ENCODE measurements around the gene MIER1. TPM values are rescaled to one million over a fixed set of nuclear protein-coding genes. Genes with fewer than 3 reads are reported as not detected.

MIER1 gene
- polyA plus RNA-seq, 3 donors: 14.0 to 28.0 (median 21.9) TPM

- no peak overlapping the region for H3K4me3 ChIP-seq (replicated peaks in 1 of 3; ENCODE audit: low read depth in 2 of 3, low read length in 3 of 3)
- H3K9me3 ChIP-seq (replicated peaks in 1 of 2; ENCODE audit: control insufficient read depth in 1 of 2, insufficient read depth in 1 of 2, low read length in 2 of 2): no peaks in the 10 kb centered on the region
- H3K9me3 Mint-ChIP-seq: no peaks in the 10 kb centered on the region
- peak overlapping the region in 2 of 7 donors; percentile 8 to 40 for H3K27ac Mint-ChIP-seq
- H4K20me1 ChIP-seq (ENCODE audit: insufficient read depth, low read length): peaks cover 98% of the 10 kb centered on the region
- TF ChIP-seq CTCF (IDR thresholded peaks at IDR 0.05): no peak
- H3K79me2 ChIP-seq (ENCODE audit: insufficient read depth, low read length): peaks cover 100% of the 10 kb centered on the region
- intact Hi-C loops (cut with micrococcal nuclease): no loop called here
- H3K4me1 ChIP-seq (ENCODE audit: control insufficient read depth in 1 of 2, insufficient read depth in 2 of 2, low read length in 2 of 2): peaks cover 12 to 33% of the 10 kb centered on the region in 2 donors
- H3K4me1 Mint-ChIP-seq: peaks cover 38% of the 10 kb centered on the region
- H3K4me2 ChIP-seq (replicated peaks; ENCODE audit: extremely low read depth, low read length, poor library complexity, severe bottlenecking): no peak overlapping the region
- peaks cover 18 to 40% of the 10 kb centered on the region in 2 donors for H3K36me3 ChIP-seq (replicated peaks in 1 of 2; ENCODE audit: control insufficient read depth in 1 of 2, insufficient read depth in 2 of 2, low read length in 2 of 2)
- peaks cover 0 to 2% (median 0%) of the 10 kb centered on the region in 3 donors for H3K27me3 Mint-ChIP-seq (ENCODE audit: low read depth in 3 of 3)
- no peaks in the 10 kb centered on the region for H3K27me3 ChIP-seq (ENCODE audit: control insufficient read depth in 2 of 2, insufficient read depth in 2 of 2, low read length in 2 of 2)
- H3K9ac ChIP-seq (ENCODE audit: insufficient read depth, low read length, poor library complexity, severe bottlenecking): no peak overlapping the region
- peaks cover 18 to 32% of the 10 kb centered on the region in 2 donors for H3K36me3 Mint-ChIP-seq
- no peak overlapping the region for H3K4me3 Mint-ChIP-seq
- no peak overlapping the region for H2AFZ ChIP-seq (ENCODE audit: insufficient read depth, low read depth, low read length, poor library complexity, severe bottlenecking)
- peak overlapping the region in 1 of 2 donors; percentile 63 for H3K27ac ChIP-seq (ENCODE audit: low read depth in 1 of 2, low read length in 2 of 2)
- no peak for DNase-seq
Measured at GRCh38 chr1:66938613-66939012, 13.8 kb downstream of the MIER1 start.

GRCh38 chr1:66940981-66941380, 16.2 kb downstream of the MIER1 start:
- Histone ChIP-seq H3K79me2 (ENCODE audit: insufficient read depth, low read length) (peaks cover 100% of the 10 kb centered on the region), H3K36me3 (replicated peaks in 1 of 2; ENCODE audit: control insufficient read depth in 1 of 2, insufficient read depth in 2 of 2, low read length in 2 of 2) (peaks cover 29 to 56% of the 10 kb centered on the region in 2 donors), H3K27ac (ENCODE audit: low read depth in 1 of 2, low read length in 2 of 2) (peak overlapping the region in 1 of 2 donors; percentile 62), H3K9ac (ENCODE audit: insufficient read depth, low read length, poor library complexity, severe bottlenecking) (no peak overlapping the region), H3K9me3 (replicated peaks in 1 of 2; ENCODE audit: control insufficient read depth in 1 of 2, insufficient read depth in 1 of 2, low read length in 2 of 2) (no peaks in the 10 kb centered on the region), H3K4me2 (replicated peaks; ENCODE audit: extremely low read depth, low read length, poor library complexity, severe bottlenecking) (no peak overlapping the region), H3K4me3 (replicated peaks in 1 of 3; ENCODE audit: low read depth in 2 of 3, low read length in 3 of 3) (no peak overlapping the region), H3K4me1 (ENCODE audit: control insufficient read depth in 1 of 2, insufficient read depth in 2 of 2, low read length in 2 of 2) (peaks cover 5 to 24% of the 10 kb centered on the region in 2 donors), H3K27me3 (ENCODE audit: control insufficient read depth in 2 of 2, insufficient read depth in 2 of 2, low read length in 2 of 2) (no peaks in the 10 kb centered on the region), H4K20me1 (ENCODE audit: insufficient read depth, low read length) (peaks cover 100% of the 10 kb centered on the region), H2AFZ (ENCODE audit: insufficient read depth, low read depth, low read length, poor library complexity, severe bottlenecking) (no peak overlapping the region)
- Mint-ChIP-seq H3K36me3 (peaks cover 21 to 40% of the 10 kb centered on the region in 2 donors), H3K4me3 (no peak overlapping the region), H3K27me3 (ENCODE audit: low read depth in 3 of 3) (peaks cover 0 to 2% (median 0%) of the 10 kb centered on the region in 3 donors), H3K27ac (peak overlapping the region in 1 of 7 donors; percentile 46), H3K4me1 (peaks cover 22% of the 10 kb centered on the region), H3K9me3 (no peaks in the 10 kb centered on the region)
- intact Hi-C loops (cut with micrococcal nuclease): no loop called here
- no CpG with 5 or more reads among the region's 1 CpG for WGBS (ENCODE audit: insufficient coverage)
- no peak for DNase-seq
- TF ChIP-seq CTCF (IDR thresholded peaks at IDR 0.05): no peak

Measured in CD14-positive monocyte (primary cell).